WTC11 (cell line): ENCODE results near the gene CEP131. TPM values are rescaled to one million over a fixed set of nuclear protein-coding genes. Genes with fewer than 3 reads are reported as not detected.

ENCODE experiments used
- ATAC-seq: fragments of 200-7000 bp; cut with Tn5 transposase; 2 replicates; pipeline ENCODE4 v1.10.0; 2021; ENCODE audit warnings: mild to moderate bottlenecking, moderate library complexity
- CTCF ChIA-PET: fragments of 300-600 bp; sonication (Branson Sonifier 250); formaldehyde crosslinking; loops from one replicate; lab custom pipeline; 2021; ENCODE audit warnings: antibody characterized with exemption; lab: Charles Lee
- POLR2A ChIA-PET: fragments of 350-600 bp; sonication (Branson Sonifier 250); formaldehyde crosslinking; loops from one replicate; lab custom pipeline; 2021; ENCODE audit warnings: antibody characterized with exemption; lab: Charles Lee
- DNase-seq: peaks from one replicate; pipeline ENCODE4 v3.0.0; 2021; ENCODE audit warnings: low spot score
- H3K27ac Mint-ChIP-seq: 2 replicates; pipeline ENCODE4 v1.8.0; 2021; ENCODE audit warnings: mixed read lengths
- H3K27me3 Mint-ChIP-seq: 2 replicates; pipeline ENCODE4 v1.8.0; 2021; ENCODE audit warnings: low read depth, mild to moderate bottlenecking, moderate library complexity, mixed read lengths
- H3K36me3 Mint-ChIP-seq: 2 replicates; pipeline ENCODE4 v1.8.0; 2021; ENCODE audit warnings: mixed read lengths
- H3K4me1 Mint-ChIP-seq: 2 replicates; pipeline ENCODE4 v1.8.0; 2022; ENCODE audit warnings: mixed read lengths
- H3K4me3 Mint-ChIP-seq: 2 replicates; pipeline ENCODE4 v1.8.0; 2021; ENCODE audit warnings: mild to moderate bottlenecking, moderate library complexity, mixed read lengths
- H3K9me3 Mint-ChIP-seq: 2 replicates; pipeline ENCODE4 v1.8.0; 2021; ENCODE audit warnings: mixed read lengths
- ATF1 ChIP-seq: sonication (generic); formaldehyde crosslinking; IDR thresholded peaks from 2 replicates; pipeline ENCODE4 v1.8.1; 2023; ENCODE audit warnings: mild to moderate bottlenecking, moderate library complexity, missing genetic modification reagents
- CREM ChIP-seq: sonication (generic); formaldehyde crosslinking; IDR thresholded peaks from 2 replicates; pipeline ENCODE4 v1.8.1; 2022; ENCODE audit warnings: mild to moderate bottlenecking, missing genetic modification reagents, moderate library complexity
- E2F1 ChIP-seq: sonication (generic); formaldehyde crosslinking; IDR thresholded peaks from 2 replicates; pipeline ENCODE4 v1.8.0; 2022; ENCODE audit warnings: mild to moderate bottlenecking, missing genetic modification reagents
- EMX1 ChIP-seq: fragments of 250-450 bp; sonication (Bioruptor Pico); IDR thresholded peaks from 2 replicates; pipeline ENCODE4 v1.8.0; 2021; ENCODE audit warnings: mild to moderate bottlenecking
- ESRRA ChIP-seq: sonication (generic); formaldehyde crosslinking; IDR thresholded peaks from 2 replicates; pipeline ENCODE4 v1.8.1; 2022; ENCODE audit warnings: mild to moderate bottlenecking, missing genetic modification reagents, borderline replicate concordance
- FOXK1 ChIP-seq: sonication (generic); formaldehyde crosslinking; IDR thresholded peaks from 2 replicates; pipeline ENCODE4 v1.8.0; 2022; ENCODE audit warnings: mild to moderate bottlenecking, moderate library complexity, missing genetic modification reagents
- MAX ChIP-seq: sonication (generic); formaldehyde crosslinking; IDR thresholded peaks from 2 replicates; pipeline ENCODE4 v1.8.0; 2022; ENCODE audit warnings: mild to moderate bottlenecking, missing genetic modification reagents
- MXD4 ChIP-seq: fragments of 250-450 bp; sonication (Bioruptor Pico); IDR thresholded peaks from 2 replicates; pipeline ENCODE4 v1.8.0; 2021; ENCODE audit warnings: mild to moderate bottlenecking, moderate library complexity, borderline replicate concordance
- NFYB ChIP-seq: sonication (generic); formaldehyde crosslinking; conservative IDR thresholded peaks from 2 replicates; pipeline ENCODE4 v1.8.0; 2022; ENCODE audit warnings: low read depth, missing genetic modification reagents
- NR1H2 ChIP-seq: sonication (generic); formaldehyde crosslinking; IDR thresholded peaks from 2 replicates; pipeline ENCODE4 v1.9.0; 2021; ENCODE audit warnings: mild to moderate bottlenecking, moderate library complexity, missing genetic modification reagents
- NR3C1 ChIP-seq: sonication (generic); formaldehyde crosslinking; conservative IDR thresholded peaks from 2 replicates; pipeline ENCODE4 v1.8.1; 2023; ENCODE audit warnings: low read depth, mild to moderate bottlenecking, missing genetic modification reagents
- ZNF317 ChIP-seq: sonication (generic); formaldehyde crosslinking; IDR thresholded peaks from 2 replicates; pipeline ENCODE4 v1.8.1; 2023; ENCODE audit warnings: low read depth, mild to moderate bottlenecking, moderate library complexity, missing genetic modification reagents, borderline replicate concordance
- ZNF532 ChIP-seq: fragments of 250-450 bp; sonication (Bioruptor Pico); IDR thresholded peaks from 2 replicates; pipeline ENCODE4 v1.9.0; 2021; ENCODE audit warnings: mild to moderate bottlenecking, borderline replicate concordance
- total RNA-seq: library from RNA; stranded (reverse); gene quantifications from 3 replicates; pipeline ENCODE4 v1.2.3, GENCODE V29; 2021
- TF ChIP-seq, protein P1 (sequence below): sonication (generic); formaldehyde crosslinking; IDR thresholded peaks from 2 replicates; pipeline ENCODE4 v1.8.0; 2023; ENCODE audit warnings: mild to moderate bottlenecking, missing genetic modification reagents
- TF ChIP-seq, protein P2 (sequence below): fragments of 250-450 bp; sonication (Bioruptor Pico); IDR thresholded peaks from 2 replicates; pipeline ENCODE4 v1.9.0; 2021; ENCODE audit warnings: mild to moderate bottlenecking
- TF ChIP-seq, protein P3 (sequence below): sonication (generic); formaldehyde crosslinking; IDR thresholded peaks from 2 replicates; pipeline ENCODE4 v1.8.0; 2023; ENCODE audit warnings: missing genetic modification reagents
- TF ChIP-seq, protein P4 (sequence below): sonication (generic); formaldehyde crosslinking; IDR thresholded peaks from 2 replicates; pipeline ENCODE4 v1.8.0; 2022; ENCODE audit warnings: mild to moderate bottlenecking, missing genetic modification reagents
- TF ChIP-seq, protein P5 (sequence below): sonication (generic); formaldehyde crosslinking; IDR thresholded peaks from 2 replicates; pipeline ENCODE4 v1.8.1; 2022; ENCODE audit warnings: mild to moderate bottlenecking, missing genetic modification reagents, moderate library complexity, borderline replicate concordance

Gene CEP131
- total RNA-seq, 1 experiment from 2014 or later: 35.2 TPM

DNA sequence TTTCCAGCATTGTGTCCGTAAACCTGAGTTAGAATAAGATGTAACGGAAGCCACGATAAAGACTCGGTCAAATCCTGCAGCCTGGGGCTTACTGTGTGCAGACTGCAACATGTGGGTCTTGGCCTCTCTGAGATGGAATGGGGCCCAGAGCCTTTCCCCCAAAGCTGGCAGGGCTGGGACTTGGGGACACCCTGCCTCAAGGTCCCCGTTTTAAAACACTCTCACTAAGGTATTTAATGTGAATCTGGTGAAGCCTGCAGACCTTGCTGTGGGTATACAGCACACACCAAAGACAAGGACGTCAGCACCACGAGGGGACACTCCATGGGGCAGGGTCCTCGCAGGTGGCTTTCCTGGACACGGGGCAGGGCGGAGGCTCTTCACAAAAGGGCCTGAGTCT is 18.4 kb upstream of the CEP131 start:
- TF ChIP-seq FOXK1 (no peak), NFYB (CRISPR knock-in tag) (no peak), EMX1 (CRISPR knock-in tag) (no peak), ATF1 (CRISPR knock-in tag) (no peak), NR3C1 (CRISPR knock-in tag) (no peak), ZNF532 (no peak)
- TF ChIP-seq, protein P1, sequence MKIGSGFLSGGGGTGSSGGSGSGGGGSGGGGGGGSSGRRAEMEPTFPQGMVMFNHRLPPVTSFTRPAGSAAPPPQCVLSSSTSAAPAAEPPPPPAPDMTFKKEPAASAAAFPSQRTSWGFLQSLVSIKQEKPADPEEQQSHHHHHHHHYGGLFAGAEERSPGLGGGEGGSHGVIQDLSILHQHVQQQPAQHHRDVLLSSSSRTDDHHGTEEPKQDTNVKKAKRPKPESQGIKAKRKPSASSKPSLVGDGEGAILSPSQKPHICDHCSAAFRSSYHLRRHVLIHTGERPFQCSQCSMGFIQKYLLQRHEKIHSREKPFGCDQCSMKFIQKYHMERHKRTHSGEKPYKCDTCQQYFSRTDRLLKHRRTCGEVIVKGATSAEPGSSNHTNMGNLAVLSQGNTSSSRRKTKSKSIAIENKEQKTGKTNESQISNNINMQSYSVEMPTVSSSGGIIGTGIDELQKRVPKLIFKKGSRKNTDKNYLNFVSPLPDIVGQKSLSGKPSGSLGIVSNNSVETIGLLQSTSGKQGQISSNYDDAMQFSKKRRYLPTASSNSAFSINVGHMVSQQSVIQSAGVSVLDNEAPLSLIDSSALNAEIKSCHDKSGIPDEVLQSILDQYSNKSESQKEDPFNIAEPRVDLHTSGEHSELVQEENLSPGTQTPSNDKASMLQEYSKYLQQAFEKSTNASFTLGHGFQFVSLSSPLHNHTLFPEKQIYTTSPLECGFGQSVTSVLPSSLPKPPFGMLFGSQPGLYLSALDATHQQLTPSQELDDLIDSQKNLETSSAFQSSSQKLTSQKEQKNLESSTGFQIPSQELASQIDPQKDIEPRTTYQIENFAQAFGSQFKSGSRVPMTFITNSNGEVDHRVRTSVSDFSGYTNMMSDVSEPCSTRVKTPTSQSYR (CRISPR knock-in tag): no peak
- POLR2A ChIA-PET: no interaction called here
- ATAC-seq (no peak), DNase-seq (no peak)
- CTCF ChIA-PET: interaction anchor here (2.8 kb wide), 1 partner anchor 17 kb away, joined by 6 read pairs; no protein-coding TSS in a partner anchor
- H3K27ac Mint-ChIP-seq: peak overlapping the region; percentile 63; the same call in 1 of the 2 replicates
- peaks cover 27% of the 10 kb centered on the region for H3K4me1 Mint-ChIP-seq
- H3K36me3 Mint-ChIP-seq: no peaks in the 10 kb centered on the region
- no peaks in the 10 kb centered on the region for H3K9me3 Mint-ChIP-seq
- no peaks in the 10 kb centered on the region for H3K27me3 Mint-ChIP-seq
- peak overlapping the region; percentile 90 for H3K4me3 Mint-ChIP-seq

DNA sequence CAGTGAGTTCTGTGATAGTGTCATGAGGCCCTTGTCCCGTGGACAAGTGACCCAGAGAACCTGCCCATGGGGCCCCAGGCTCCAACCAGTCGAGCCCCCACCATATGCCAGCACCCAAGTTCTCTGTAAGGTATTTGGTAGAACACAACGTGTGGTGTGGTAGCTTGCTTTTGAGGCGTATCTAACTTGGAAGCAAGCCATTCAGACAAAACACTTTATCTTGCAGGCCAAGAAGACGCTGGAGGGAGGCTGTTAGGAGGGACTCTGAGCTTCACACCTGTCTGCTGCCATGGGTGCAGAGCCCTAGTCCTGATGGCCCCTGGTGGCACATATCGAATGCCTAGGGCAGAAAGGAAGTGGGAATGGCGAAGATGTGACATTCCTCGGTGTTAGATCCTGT is 18.0 kb upstream of the CEP131 start:
- no peaks in the 10 kb centered on the region for H3K36me3 Mint-ChIP-seq
- ChIA-PET CTCF (no interaction called here), POLR2A (no interaction called here)
- H3K4me3 Mint-ChIP-seq: peak overlapping the region; percentile 90
- H3K27ac Mint-ChIP-seq: peak overlapping the region; percentile 80; the same call in 1 of the 2 replicates
- DNase-seq: no peak
- ATAC-seq: no peak
- H3K27me3 Mint-ChIP-seq: no peaks in the 10 kb centered on the region
- TF ChIP-seq NFYB (CRISPR knock-in tag): no peak
- TF ChIP-seq, protein P2, sequence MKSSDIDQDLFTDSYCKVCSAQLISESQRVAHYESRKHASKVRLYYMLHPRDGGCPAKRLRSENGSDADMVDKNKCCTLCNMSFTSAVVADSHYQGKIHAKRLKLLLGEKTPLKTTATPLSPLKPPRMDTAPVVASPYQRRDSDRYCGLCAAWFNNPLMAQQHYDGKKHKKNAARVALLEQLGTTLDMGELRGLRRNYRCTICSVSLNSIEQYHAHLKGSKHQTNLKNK (CRISPR knock-in tag): no peak
- TF ChIP-seq ESRRA (CRISPR knock-in tag): no peak
- TF ChIP-seq MXD4: no peak
- no peak for TF ChIP-seq CREM (CRISPR knock-in tag)
- peaks cover 27% of the 10 kb centered on the region for H3K4me1 Mint-ChIP-seq
- no peaks in the 10 kb centered on the region for H3K9me3 Mint-ChIP-seq

- Mint-ChIP-seq H3K4me3 (peak overlapping the region; percentile 90), H3K27me3 (no peaks in the 10 kb centered on the region), H3K27ac (peak overlapping the region; percentile 76), H3K36me3 (no peaks in the 10 kb centered on the region), H3K4me1 (peaks cover 27% of the 10 kb centered on the region), H3K9me3 (no peaks in the 10 kb centered on the region)
- POLR2A ChIA-PET: interaction anchor here (0.6 to 1.1 kb wide), 3 partner anchors 17 to 785 kb away, joined by 3 to 9 read pairs (median 3); partner anchors contain the start of gene CEP131
- CTCF ChIA-PET: interaction anchor here (0.6 to 2.1 kb wide), 17 partner anchors 10 to 315 kb away, joined by 3 to 14 read pairs (median 4); partner anchors contain the start of gene CEP131
- peak; percentile 45; the same call in 1 of the 2 replicates for TF ChIP-seq NR1H2
- no peak for TF ChIP-seq E2F1 (CRISPR knock-in tag)
- TF ChIP-seq, protein P3, sequence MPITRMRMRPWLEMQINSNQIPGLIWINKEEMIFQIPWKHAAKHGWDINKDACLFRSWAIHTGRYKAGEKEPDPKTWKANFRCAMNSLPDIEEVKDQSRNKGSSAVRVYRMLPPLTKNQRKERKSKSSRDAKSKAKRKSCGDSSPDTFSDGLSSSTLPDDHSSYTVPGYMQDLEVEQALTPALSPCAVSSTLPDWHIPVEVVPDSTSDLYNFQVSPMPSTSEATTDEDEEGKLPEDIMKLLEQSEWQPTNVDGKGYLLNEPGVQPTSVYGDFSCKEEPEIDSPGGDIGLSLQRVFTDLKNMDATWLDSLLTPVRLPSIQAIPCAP (CRISPR knock-in tag): 0 out of 2 replicates have a peak, but pooled peaks have one; percentile 27
- TF ChIP-seq, protein P4, sequence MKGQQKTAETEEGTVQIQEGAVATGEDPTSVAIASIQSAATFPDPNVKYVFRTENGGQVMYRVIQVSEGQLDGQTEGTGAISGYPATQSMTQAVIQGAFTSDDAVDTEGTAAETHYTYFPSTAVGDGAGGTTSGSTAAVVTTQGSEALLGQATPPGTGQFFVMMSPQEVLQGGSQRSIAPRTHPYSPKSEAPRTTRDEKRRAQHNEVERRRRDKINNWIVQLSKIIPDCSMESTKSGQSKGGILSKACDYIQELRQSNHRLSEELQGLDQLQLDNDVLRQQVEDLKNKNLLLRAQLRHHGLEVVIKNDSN: no peak
- TF ChIP-seq MAX (CRISPR knock-in tag): 0 out of 2 replicates have a peak, but pooled peaks have one; percentile 44
- TF ChIP-seq ZNF317 (CRISPR knock-in tag): no peak
- TF ChIP-seq, protein P5, sequence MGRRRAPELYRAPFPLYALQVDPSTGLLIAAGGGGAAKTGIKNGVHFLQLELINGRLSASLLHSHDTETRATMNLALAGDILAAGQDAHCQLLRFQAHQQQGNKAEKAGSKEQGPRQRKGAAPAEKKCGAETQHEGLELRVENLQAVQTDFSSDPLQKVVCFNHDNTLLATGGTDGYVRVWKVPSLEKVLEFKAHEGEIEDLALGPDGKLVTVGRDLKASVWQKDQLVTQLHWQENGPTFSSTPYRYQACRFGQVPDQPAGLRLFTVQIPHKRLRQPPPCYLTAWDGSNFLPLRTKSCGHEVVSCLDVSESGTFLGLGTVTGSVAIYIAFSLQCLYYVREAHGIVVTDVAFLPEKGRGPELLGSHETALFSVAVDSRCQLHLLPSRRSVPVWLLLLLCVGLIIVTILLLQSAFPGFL (CRISPR knock-in tag): peak; percentile 36; the same call in 1 of the 2 replicates
- DNase-seq: no peak
- no peak for ATAC-seq
Measured at GRCh38 chr17:81239714-81240555, 17.2 kb upstream of the CEP131 start.
